HepG2 (cell line): Measurements from ENCODE around the gene SERPINA9. TPM values are rescaled to one million over a fixed set of nuclear protein-coding genes. Genes with fewer than 3 reads are reported as not detected.

Source experiments
- ATAC-seq: fragments of 200-7000 bp; cut with Tn5 transposase; 3 replicates; pipeline ENCODE4 v1.9.1; 2020; ENCODE audit warnings: mild to moderate bottlenecking, moderate library complexity
- BruUV-seq: library from RNA; stranded (reverse); fragments of 400-500 nt; replicated peaks from 2 replicates; lab custom pipeline; 2021; lab: Mats Ljungman, UMichigan
- CTCF ChIA-PET: fragments of 300-600 bp; formaldehyde crosslinking; extraction: SDS; loops from one replicate; lab custom pipeline; 2021; ENCODE audit warnings: low total read pairs, inconsistent platforms, low intra/inter-chr PET ratio; lab: Yijun Ruan, JAX
- POLR2A ChIA-PET: fragments of 350-600 bp; sonication (Branson Sonifier 250); formaldehyde crosslinking; loops from one replicate; lab custom pipeline; 2020; ENCODE audit warnings: antibody characterized with exemption, inconsistent platforms; lab: Yijun Ruan, JAX
- DNase-seq: peaks from one replicate; pipeline ENCODE4 v3.0.0-alpha.2; 2015; ENCODE audit warnings: low spot score
- FAIRE-seq: peaks from 3 replicates; lab custom pipeline; 2011; peaks lifted over from hg19 to GRCh38; lab: Jason Lieb, UNC
- H2AFZ ChIP-seq: one replicate; pipeline ENCODE4 v1.6.1; 2011; ENCODE audit warnings: low read length, inconsistent platforms
- H3K27ac ChIP-seq: fragments of 300-600 bp; 3 replicates; pipeline ENCODE4 v1.8.0; 2011; ENCODE audit warnings: mixed run types, mild to moderate bottlenecking, mixed read lengths, low read length, inconsistent platforms; ENCODE audit not compliant: insufficient read depth; ENCODE audit errors: extremely low read length
- H3K27me3 ChIP-seq, 2 experiments: fragments of 200-600 bp in 1 of 2; 2 replicates in 1 of 2; 3 replicates in 1 of 2; pipeline versions ENCODE4 v1.6.0 to v1.8.0; 2011; ENCODE audit warnings: low read length in 2 of 2, mild to moderate bottlenecking in 2 of 2, moderate library complexity in 2 of 2, inconsistent platforms in 1 of 2; ENCODE audit not compliant: insufficient read depth in 2 of 2, control insufficient read depth in 1 of 2
- H3K36me3 ChIP-seq, 2 experiments: fragments of 200-600 bp in 1 of 2; replicated peaks in 1 of 2; 2 replicates in 1 of 2; 3 replicates in 1 of 2; pipeline versions ENCODE4 v1.5.1 to v1.8.0; 2011; ENCODE audit warnings: low read length in 2 of 2, inconsistent platforms in 1 of 2; ENCODE audit not compliant: insufficient read depth in 2 of 2, control insufficient read depth in 1 of 2
- H3K4me1 ChIP-seq: 2 replicates; pipeline ENCODE4 v1.5.1; 2012; ENCODE audit warnings: low read length, inconsistent platforms; ENCODE audit not compliant: insufficient read depth
- H3K4me2 ChIP-seq: 2 replicates; pipeline ENCODE4 v1.6.0; 2011; ENCODE audit warnings: low read depth, low read length, inconsistent platforms
- H3K4me3 ChIP-seq, 3 experiments: fragments of 200-600 bp in 1 of 3; sonication (generic), shearing (Covaris generic) in 1 of 3; replicated peaks in 1 of 3; 2 replicates each; pipeline ENCODE4 v1.5.1; 2011 to 2016; ENCODE audit warnings: low read length in 3 of 3, inconsistent platforms in 2 of 3, low read depth in 2 of 3, mild to moderate bottlenecking in 2 of 3, control low read depth in 1 of 3, mixed read lengths in 1 of 3; ENCODE audit not compliant: insufficient read depth in 1 of 3
- H3K79me2 ChIP-seq: one replicate; pipeline ENCODE4 v1.6.1; 2011; ENCODE audit warnings: low read length, inconsistent platforms; ENCODE audit not compliant: insufficient read depth
- H3K9ac ChIP-seq: 2 replicates; pipeline ENCODE4 v1.6.0; 2011; ENCODE audit warnings: mild to moderate bottlenecking, low read depth, low read length, inconsistent platforms; ENCODE audit not compliant: insufficient read depth
- H3K9me3 ChIP-seq: 2 replicates; pipeline ENCODE4 v1.5.1; 2012; ENCODE audit warnings: mild to moderate bottlenecking, low read length
- H4K20me1 ChIP-seq: 2 replicates; pipeline ENCODE4 v1.6.0; 2011; ENCODE audit warnings: inconsistent platforms, mild to moderate bottlenecking, low read length, moderate library complexity; ENCODE audit not compliant: insufficient read depth
- KMT2B ChIP-seq: IDR thresholded peaks from 2 replicates; pipeline ENCODE4 v1.6.1; 2016; ENCODE audit warnings: missing genetic modification reagents, missing compliant biosample characterization
- MAFF ChIP-seq: IDR thresholded peaks from 2 replicates; pipeline ENCODE4 v1.6.1; 2011; ENCODE audit warnings: low read depth, low read length, improper control_type of control experiment
- TBX2 ChIP-seq: sonication (generic); formaldehyde crosslinking; IDR thresholded peaks from 2 replicates; pipeline ENCODE4 v1.5.0; 2020; ENCODE audit warnings: missing genetic modification reagents, mild to moderate bottlenecking, borderline replicate concordance
- ZSCAN22 ChIP-seq: sonication (generic); formaldehyde crosslinking; IDR thresholded peaks from 2 replicates; pipeline ENCODE4 v1.4.0; 2020; ENCODE audit warnings: mild to moderate bottlenecking, missing genetic modification reagents
- WGBS: methylation state at CpG from one replicate; pipeline ENCODE4 v1.1.6; 2017; ENCODE audit warnings: low lambda C conversion rate; 5-methylcytosine and 5-hydroxymethylcytosine counted together
- in situ Hi-C: cut with HindIII; loops from 2 replicates; pipeline ENCODE4 v1.10.0; 2017; ENCODE audit warnings: low pct_unique_long_range_greater_than_20kb; ENCODE audit not compliant: extremely low pct_ligation_motif_present
- intact Hi-C: fragments of 100-400 bp; cut with micrococcal nuclease; formaldehyde crosslinking; loops from one replicate; pipeline ENCODE4 v1.10.0; 2022; ENCODE audit not compliant: unreplicated experiment
- polyA plus RNA-seq, 8 experiments: library from polyadenylated mRNA; depleted of rRNA in 3 of 8; stranded (reverse) in 7 of 8; unstranded in 1 of 8; fragments of >200 nt; fragmentation: Illumina TruSeq in 4 of 8; extraction: Trizol in 4 of 8; gene quantifications; 2 replicates each; pipeline versions ENCODE4 v1.2.1 to v1.2.3, GENCODE V29; 2011 to 2016; ENCODE audit warnings: low read depth in 4 of 8, missing spikeins in 1 of 8, mixed read lengths in 1 of 8; ENCODE audit not compliant: insufficient read depth in 1 of 8
- total RNA-seq, 5 experiments: library from RNA; depleted of rRNA; stranded (reverse); fragments of >200 nt; fragmentation: Illumina TruSeq; extraction: Trizol; gene quantifications; 2 replicates each; pipeline ENCODE4 v1.2.3, GENCODE V29; 2016; ENCODE audit warnings: low read depth in 1 of 5
- TF ChIP-seq, protein P1 (sequence below): IDR thresholded peaks from 2 replicates; pipeline ENCODE4 v1.6.1; 2012; ENCODE audit warnings: inconsistent platforms
- TF ChIP-seq, protein P2 (sequence below): sonication (generic); formaldehyde crosslinking; IDR thresholded peaks from 2 replicates; pipeline ENCODE4 v1.4.0; 2020; ENCODE audit warnings: missing genetic modification reagents
- TF ChIP-seq, protein P3 (sequence below): fragments of 450-650 bp; IDR thresholded peaks from 2 replicates; pipeline ENCODE4 v1.6.1; 2017
- TF ChIP-seq, protein P4 (sequence below): sonication (generic); formaldehyde crosslinking; IDR thresholded peaks from 2 replicates; pipeline ENCODE4 v1.4.0; 2020; ENCODE audit warnings: mild to moderate bottlenecking, missing genetic modification reagents
- TF ChIP-seq, protein P5 (sequence below): sonication (generic); formaldehyde crosslinking; IDR thresholded peaks from 2 replicates; pipeline ENCODE4 v1.9.0; 2021; ENCODE audit warnings: mild to moderate bottlenecking, missing genetic modification reagents

The SERPINA9 gene
- total and polyA plus RNA-seq, 2 of the 13 experiments (the other 11 are each of a cell fraction or from before 2014, with no cell fraction given): 0.21 TPM; not detected in 1

DNA sequence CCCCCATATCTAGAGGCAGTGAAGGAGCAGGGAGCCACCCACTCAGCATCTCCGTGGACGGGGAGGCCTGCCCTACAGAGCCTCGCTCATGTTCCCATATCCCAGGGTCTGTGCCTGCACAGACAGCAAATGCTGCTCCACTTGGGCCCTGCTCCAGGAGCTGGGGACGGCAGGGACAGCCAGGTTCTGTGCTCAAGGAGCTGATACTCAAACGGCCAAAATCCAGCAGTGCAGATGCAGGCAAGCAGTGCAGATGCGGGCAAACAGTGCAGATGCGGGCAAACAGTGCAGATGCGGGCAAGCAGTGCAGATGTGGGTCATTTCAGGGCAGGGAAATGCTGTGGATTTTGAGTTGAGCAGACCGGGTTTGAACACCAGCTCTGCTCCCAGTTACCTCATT lies 39.4 kb upstream of the SERPINA9 start (continued):
- TF ChIP-seq, protein P1, sequence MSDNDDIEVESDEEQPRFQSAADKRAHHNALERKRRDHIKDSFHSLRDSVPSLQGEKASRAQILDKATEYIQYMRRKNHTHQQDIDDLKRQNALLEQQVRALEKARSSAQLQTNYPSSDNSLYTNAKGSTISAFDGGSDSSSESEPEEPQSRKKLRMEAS: no peak
- no peak for TF ChIP-seq MAFF
- TF ChIP-seq, protein P2, sequence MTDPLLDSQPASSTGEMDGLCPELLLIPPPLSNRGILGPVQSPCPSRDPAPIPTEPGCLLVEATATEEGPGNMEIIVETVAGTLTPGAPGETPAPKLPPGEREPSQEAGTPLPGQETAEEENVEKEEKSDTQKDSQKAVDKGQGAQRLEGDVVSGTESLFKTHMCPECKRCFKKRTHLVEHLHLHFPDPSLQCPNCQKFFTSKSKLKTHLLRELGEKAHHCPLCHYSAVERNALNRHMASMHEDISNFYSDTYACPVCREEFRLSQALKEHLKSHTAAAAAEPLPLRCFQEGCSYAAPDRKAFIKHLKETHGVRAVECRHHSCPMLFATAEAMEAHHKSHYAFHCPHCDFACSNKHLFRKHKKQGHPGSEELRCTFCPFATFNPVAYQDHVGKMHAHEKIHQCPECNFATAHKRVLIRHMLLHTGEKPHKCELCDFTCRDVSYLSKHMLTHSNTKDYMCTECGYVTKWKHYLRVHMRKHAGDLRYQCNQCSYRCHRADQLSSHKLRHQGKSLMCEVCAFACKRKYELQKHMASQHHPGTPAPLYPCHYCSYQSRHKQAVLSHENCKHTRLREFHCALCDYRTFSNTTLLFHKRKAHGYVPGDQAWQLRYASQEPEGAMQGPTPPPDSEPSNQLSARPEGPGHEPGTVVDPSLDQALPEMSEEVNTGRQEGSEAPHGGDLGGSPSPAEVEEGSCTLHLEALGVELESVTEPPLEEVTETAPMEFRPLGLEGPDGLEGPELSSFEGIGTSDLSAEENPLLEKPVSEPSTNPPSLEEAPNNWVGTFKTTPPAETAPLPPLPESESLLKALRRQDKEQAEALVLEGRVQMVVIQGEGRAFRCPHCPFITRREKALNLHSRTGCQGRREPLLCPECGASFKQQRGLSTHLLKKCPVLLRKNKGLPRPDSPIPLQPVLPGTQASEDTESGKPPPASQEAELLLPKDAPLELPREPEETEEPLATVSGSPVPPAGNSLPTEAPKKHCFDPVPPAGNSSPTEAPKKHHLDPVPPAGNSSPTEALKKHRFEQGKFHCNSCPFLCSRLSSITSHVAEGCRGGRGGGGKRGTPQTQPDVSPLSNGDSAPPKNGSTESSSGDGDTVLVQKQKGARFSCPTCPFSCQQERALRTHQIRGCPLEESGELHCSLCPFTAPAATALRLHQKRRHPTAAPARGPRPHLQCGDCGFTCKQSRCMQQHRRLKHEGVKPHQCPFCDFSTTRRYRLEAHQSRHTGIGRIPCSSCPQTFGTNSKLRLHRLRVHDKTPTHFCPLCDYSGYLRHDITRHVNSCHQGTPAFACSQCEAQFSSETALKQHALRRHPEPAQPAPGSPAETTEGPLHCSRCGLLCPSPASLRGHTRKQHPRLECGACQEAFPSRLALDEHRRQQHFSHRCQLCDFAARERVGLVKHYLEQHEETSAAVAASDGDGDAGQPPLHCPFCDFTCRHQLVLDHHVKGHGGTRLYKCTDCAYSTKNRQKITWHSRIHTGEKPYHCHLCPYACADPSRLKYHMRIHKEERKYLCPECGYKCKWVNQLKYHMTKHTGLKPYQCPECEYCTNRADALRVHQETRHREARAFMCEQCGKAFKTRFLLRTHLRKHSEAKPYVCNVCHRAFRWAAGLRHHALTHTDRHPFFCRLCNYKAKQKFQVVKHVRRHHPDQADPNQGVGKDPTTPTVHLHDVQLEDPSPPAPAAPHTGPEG (CRISPR knock-in tag): no peak
- no peak for TF ChIP-seq ZSCAN22 (CRISPR knock-in tag)

DNA sequence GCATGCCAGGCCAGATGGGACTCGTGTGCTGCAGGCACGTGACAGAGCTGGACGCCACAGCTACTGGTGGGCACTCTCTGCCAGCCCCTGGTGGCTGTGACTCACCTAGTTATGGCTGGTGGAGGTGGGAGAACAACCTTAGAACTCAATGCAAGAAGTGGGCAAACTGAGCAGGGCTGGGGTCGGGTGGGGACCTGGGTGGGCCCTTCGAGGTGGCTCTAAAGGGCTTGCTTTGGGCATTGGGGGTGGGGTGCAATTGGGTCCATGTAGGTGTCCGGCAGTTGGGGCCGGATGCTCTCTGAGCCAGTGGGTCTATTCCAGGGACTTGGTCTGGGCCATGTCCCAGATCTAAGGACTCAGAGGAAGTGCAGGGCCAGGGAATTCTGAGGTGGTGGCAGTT lies 38.4 kb upstream of the SERPINA9 start:
- Histone ChIP-seq H3K27me3 (no peaks in the 10 kb centered on the region), H3K4me3 (no peak overlapping the region), H2AFZ (no peak overlapping the region), H3K4me1 (peaks cover 63% of the 10 kb centered on the region), H3K9me3 (no peaks in the 10 kb centered on the region), H3K27ac (no peak overlapping the region), H4K20me1 (no peaks in the 10 kb centered on the region), H3K79me2 (no peaks in the 10 kb centered on the region), H3K36me3 (no peaks in the 10 kb centered on the region), H3K4me2 (no peak overlapping the region), H3K9ac (no peak overlapping the region)
- TF ChIP-seq TBX2 (CRISPR knock-in tag) (no peak), KMT2B (CRISPR knock-in tag) (no peak)
- TF ChIP-seq, protein P3, sequence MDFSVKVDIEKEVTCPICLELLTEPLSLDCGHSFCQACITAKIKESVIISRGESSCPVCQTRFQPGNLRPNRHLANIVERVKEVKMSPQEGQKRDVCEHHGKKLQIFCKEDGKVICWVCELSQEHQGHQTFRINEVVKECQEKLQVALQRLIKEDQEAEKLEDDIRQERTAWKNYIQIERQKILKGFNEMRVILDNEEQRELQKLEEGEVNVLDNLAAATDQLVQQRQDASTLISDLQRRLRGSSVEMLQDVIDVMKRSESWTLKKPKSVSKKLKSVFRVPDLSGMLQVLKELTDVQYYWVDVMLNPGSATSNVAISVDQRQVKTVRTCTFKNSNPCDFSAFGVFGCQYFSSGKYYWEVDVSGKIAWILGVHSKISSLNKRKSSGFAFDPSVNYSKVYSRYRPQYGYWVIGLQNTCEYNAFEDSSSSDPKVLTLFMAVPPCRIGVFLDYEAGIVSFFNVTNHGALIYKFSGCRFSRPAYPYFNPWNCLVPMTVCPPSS: no peak
- TF ChIP-seq, protein P4, sequence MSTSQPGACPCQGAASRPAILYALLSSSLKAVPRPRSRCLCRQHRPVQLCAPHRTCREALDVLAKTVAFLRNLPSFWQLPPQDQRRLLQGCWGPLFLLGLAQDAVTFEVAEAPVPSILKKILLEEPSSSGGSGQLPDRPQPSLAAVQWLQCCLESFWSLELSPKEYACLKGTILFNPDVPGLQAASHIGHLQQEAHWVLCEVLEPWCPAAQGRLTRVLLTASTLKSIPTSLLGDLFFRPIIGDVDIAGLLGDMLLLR: no peak
- TF ChIP-seq, protein P5, sequence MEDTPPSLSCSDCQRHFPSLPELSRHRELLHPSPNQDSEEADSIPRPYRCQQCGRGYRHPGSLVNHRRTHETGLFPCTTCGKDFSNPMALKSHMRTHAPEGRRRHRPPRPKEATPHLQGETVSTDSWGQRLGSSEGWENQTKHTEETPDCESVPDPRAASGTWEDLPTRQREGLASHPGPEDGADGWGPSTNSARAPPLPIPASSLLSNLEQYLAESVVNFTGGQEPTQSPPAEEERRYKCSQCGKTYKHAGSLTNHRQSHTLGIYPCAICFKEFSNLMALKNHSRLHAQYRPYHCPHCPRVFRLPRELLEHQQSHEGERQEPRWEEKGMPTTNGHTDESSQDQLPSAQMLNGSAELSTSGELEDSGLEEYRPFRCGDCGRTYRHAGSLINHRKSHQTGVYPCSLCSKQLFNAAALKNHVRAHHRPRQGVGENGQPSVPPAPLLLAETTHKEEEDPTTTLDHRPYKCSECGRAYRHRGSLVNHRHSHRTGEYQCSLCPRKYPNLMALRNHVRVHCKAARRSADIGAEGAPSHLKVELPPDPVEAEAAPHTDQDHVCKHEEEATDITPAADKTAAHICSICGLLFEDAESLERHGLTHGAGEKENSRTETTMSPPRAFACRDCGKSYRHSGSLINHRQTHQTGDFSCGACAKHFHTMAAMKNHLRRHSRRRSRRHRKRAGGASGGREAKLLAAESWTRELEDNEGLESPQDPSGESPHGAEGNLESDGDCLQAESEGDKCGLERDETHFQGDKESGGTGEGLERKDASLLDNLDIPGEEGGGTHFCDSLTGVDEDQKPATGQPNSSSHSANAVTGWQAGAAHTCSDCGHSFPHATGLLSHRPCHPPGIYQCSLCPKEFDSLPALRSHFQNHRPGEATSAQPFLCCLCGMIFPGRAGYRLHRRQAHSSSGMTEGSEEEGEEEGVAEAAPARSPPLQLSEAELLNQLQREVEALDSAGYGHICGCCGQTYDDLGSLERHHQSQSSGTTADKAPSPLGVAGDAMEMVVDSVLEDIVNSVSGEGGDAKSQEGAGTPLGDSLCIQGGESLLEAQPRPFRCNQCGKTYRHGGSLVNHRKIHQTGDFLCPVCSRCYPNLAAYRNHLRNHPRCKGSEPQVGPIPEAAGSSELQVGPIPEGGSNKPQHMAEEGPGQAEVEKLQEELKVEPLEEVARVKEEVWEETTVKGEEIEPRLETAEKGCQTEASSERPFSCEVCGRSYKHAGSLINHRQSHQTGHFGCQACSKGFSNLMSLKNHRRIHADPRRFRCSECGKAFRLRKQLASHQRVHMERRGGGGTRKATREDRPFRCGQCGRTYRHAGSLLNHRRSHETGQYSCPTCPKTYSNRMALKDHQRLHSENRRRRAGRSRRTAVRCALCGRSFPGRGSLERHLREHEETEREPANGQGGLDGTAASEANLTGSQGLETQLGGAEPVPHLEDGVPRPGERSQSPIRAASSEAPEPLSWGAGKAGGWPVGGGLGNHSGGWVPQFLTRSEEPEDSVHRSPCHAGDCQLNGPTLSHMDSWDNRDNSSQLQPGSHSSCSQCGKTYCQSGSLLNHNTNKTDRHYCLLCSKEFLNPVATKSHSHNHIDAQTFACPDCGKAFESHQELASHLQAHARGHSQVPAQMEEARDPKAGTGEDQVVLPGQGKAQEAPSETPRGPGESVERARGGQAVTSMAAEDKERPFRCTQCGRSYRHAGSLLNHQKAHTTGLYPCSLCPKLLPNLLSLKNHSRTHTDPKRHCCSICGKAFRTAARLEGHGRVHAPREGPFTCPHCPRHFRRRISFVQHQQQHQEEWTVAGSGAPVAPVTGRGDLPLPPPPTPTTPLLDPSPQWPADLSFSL: no peak
- FAIRE-seq: no peak
- CTCF ChIA-PET: no interaction called here
- ATAC-seq: no peak
- no peak for DNase-seq
- BruUV-seq: no TSS peak
- POLR2A ChIA-PET: no interaction called here
- WGBS: 65% methylated on average over 7 of the region's 7 CpGs
- in situ Hi-C loops: no loop called here
- intact Hi-C loops: no loop called here
